Large intestine (tissue), 3 donors: ENCODE data around the gene NOP9. TPM values are rescaled to one million over a fixed set of nuclear protein-coding genes. Genes with fewer than 3 reads are reported as not detected.
A peak's percentile ranks its signal among the peaks of the same experiment; 100 is the strongest.

Experiments used
- DNase-seq, 2 donors: peaks; one replicate each; pipeline versions ENCODE4 v3.0.0 to v3.0.0-alpha.2; 2013
- H3K27ac ChIP-seq: one replicate; pipeline ENCODE4 v1.5.1; 2013; ENCODE audit warnings: low read length
- H3K27me3 ChIP-seq: 2 replicates; pipeline ENCODE4 v1.6.1; 2013; ENCODE audit warnings: low read length; ENCODE audit not compliant: control insufficient read depth, insufficient read depth
- H3K36me3 ChIP-seq: 2 replicates; pipeline ENCODE4 v1.6.1; 2013; ENCODE audit warnings: low read length; ENCODE audit not compliant: control insufficient read depth, insufficient read depth
- H3K4me1 ChIP-seq: one replicate; pipeline ENCODE4 v1.6.1; 2013; ENCODE audit warnings: low read length; ENCODE audit not compliant: control insufficient read depth, insufficient read depth
- H3K4me3 ChIP-seq: one replicate; pipeline ENCODE4 v1.5.1; 2013; ENCODE audit warnings: low read length
- H3K9me3 ChIP-seq: one replicate; pipeline ENCODE4 v1.6.1; 2013; ENCODE audit warnings: mild to moderate bottlenecking, low read depth, low read length, moderate library complexity; ENCODE audit not compliant: control insufficient read depth
- WGBS: methylation state at CpG from one replicate; pipeline ENCODE4 v1.1.5; 2013; ENCODE audit warnings: low lambda C conversion rate; ENCODE audit not compliant: insufficient coverage; 5-methylcytosine and 5-hydroxymethylcytosine counted together
- polyA plus RNA-seq: library from polyadenylated mRNA; unstranded; fragments of 120-200 nt; gene quantifications from one replicate; pipeline ENCODE4 v1.2.1, GENCODE V29; 2013

NOP9 gene
- polyA plus RNA-seq, 1 donor, result 20.9 TPM

- peaks cover 8% of the 10 kb centered on the region for H3K9me3 ChIP-seq
- DNase-seq, result peak; percentile 69 to 92
- peak within 1 kb of the TSS; percentile 14 for H3K27ac ChIP-seq
- no CpG with 5 or more reads among the region's 51 CpGs for WGBS
- peaks cover 20% of the 10 kb centered on the region for H3K27me3 ChIP-seq
- peaks cover 6% of the 10 kb centered on the region for H3K36me3 ChIP-seq
- H3K4me1 ChIP-seq, result peaks cover 23% of the 10 kb centered on the region
- H3K4me3 ChIP-seq, result peak within 1 kb of the TSS; percentile 66
Measured at GRCh38 chr14:24339284-24340151, 39.9 kb downstream of the NOP9 start, which contains the start of gene RIPK3. Gene RIPK3, minus strand, starts transcription at chr14:24339991. Its CDS starts 165 bp downstream, at chr14:24339826.

- peaks cover 9% of the 10 kb centered on the region for H3K27me3 ChIP-seq
- no peak overlapping the region for H3K27ac ChIP-seq
- no peak for DNase-seq
- no CpG with 5 or more reads among the region's 1 CpG for WGBS
- H3K9me3 ChIP-seq, result peaks cover 2% of the 10 kb centered on the region
- H3K4me1 ChIP-seq, result peaks cover 19% of the 10 kb centered on the region
- no peak overlapping the region for H3K4me3 ChIP-seq
- H3K36me3 ChIP-seq, result peaks cover 6% of the 10 kb centered on the region
Measured at GRCh38 chr14:24340606-24341005, 41.0 kb downstream of the NOP9 start.

GRCh38 chr14:24342889-24343288 is 43.2 kb downstream of the NOP9 start:
- no peak overlapping the region for H3K4me3 ChIP-seq
- H3K9me3 ChIP-seq, result peaks cover 2% of the 10 kb centered on the region
- H3K4me1 ChIP-seq, result peaks cover 23% of the 10 kb centered on the region
- no peak for DNase-seq
- H3K27me3 ChIP-seq, result peaks cover 4% of the 10 kb centered on the region
- 94% methylated on average over 2 of the region's 4 CpGs for WGBS
- no peak overlapping the region for H3K27ac ChIP-seq
- H3K36me3 ChIP-seq, result peaks cover 1% of the 10 kb centered on the region

GRCh38 chr14:24343795-24344660 is 44.4 kb downstream of the NOP9 start:
- H3K27ac ChIP-seq, result peak overlapping the region; percentile 79
- H3K4me1 ChIP-seq, result peaks cover 17% of the 10 kb centered on the region
- WGBS, result no CpG with 5 or more reads among the region's 7 CpGs
- DNase-seq, result peak; percentile 89 to 95
- H3K36me3 ChIP-seq, result no peaks in the 10 kb centered on the region
- no peaks in the 10 kb centered on the region for H3K27me3 ChIP-seq
- peaks cover 2% of the 10 kb centered on the region for H3K9me3 ChIP-seq
- H3K4me3 ChIP-seq, result no peak overlapping the region

GRCh38 chr14:24347134-24347533 is 47.5 kb downstream of the NOP9 start:
- Histone ChIP-seq H3K36me3 (no peaks in the 10 kb centered on the region), H3K9me3 (no peaks in the 10 kb centered on the region), H3K27ac (no peak overlapping the region), H3K27me3 (no peaks in the 10 kb centered on the region), H3K4me3 (no peak overlapping the region), H3K4me1 (peaks cover 11% of the 10 kb centered on the region)
- peak in 1 of 2 donors; percentile 58 for DNase-seq
- no CpG with 5 or more reads among the region's 1 CpG for WGBS

GRCh38 chr14:24348186-24348585 is 48.5 kb downstream of the NOP9 start:
- H3K9me3 ChIP-seq, result no peaks in the 10 kb centered on the region
- DNase-seq, result no peak
- H3K4me3 ChIP-seq, result no peak overlapping the region
- WGBS, result no CpG with 5 or more reads among the region's 2 CpGs
- H3K27me3 ChIP-seq, result no peaks in the 10 kb centered on the region
- H3K4me1 ChIP-seq, result peaks cover 11% of the 10 kb centered on the region
- no peak overlapping the region for H3K27ac ChIP-seq
- H3K36me3 ChIP-seq, result no peaks in the 10 kb centered on the region

GRCh38 chr14:24349742-24350141 is 50.1 kb downstream of the NOP9 start:
- WGBS, result 83% methylated on average over 3 of the region's 5 CpGs
- H3K4me1 ChIP-seq, result peaks cover 12% of the 10 kb centered on the region
- H3K27ac ChIP-seq, result no peak overlapping the region
- no peaks in the 10 kb centered on the region for H3K36me3 ChIP-seq
- H3K27me3 ChIP-seq, result no peaks in the 10 kb centered on the region
- no peak overlapping the region for H3K4me3 ChIP-seq
- DNase-seq, result no peak
- H3K9me3 ChIP-seq, result no peaks in the 10 kb centered on the region

- no peaks in the 10 kb centered on the region for H3K9me3 ChIP-seq
- H3K4me1 ChIP-seq, result peaks cover 11% of the 10 kb centered on the region
- no peak for DNase-seq
- H3K27me3 ChIP-seq, result no peaks in the 10 kb centered on the region
- H3K27ac ChIP-seq, result no peak overlapping the region
- H3K36me3 ChIP-seq, result no peaks in the 10 kb centered on the region
- WGBS, result no CpG with 5 or more reads among the region's 4 CpGs
- no peak overlapping the region for H3K4me3 ChIP-seq
Measured at GRCh38 chr14:24351517-24351916, 51.9 kb downstream of the NOP9 start.

GRCh38 chr14:24353559-24354481 is 54.2 kb downstream of the NOP9 start:
- WGBS, result 40% methylated on average over 1 of the region's 5 CpGs
- no peaks in the 10 kb centered on the region for H3K36me3 ChIP-seq
- peak; percentile 78 to 89 for DNase-seq
- no peaks in the 10 kb centered on the region for H3K9me3 ChIP-seq
- H3K27me3 ChIP-seq, result peaks cover 2% of the 10 kb centered on the region
- peaks cover 7% of the 10 kb centered on the region for H3K4me1 ChIP-seq
- no peak overlapping the region for H3K4me3 ChIP-seq
- H3K27ac ChIP-seq, result peak overlapping the region; percentile 84
